HFFc6 (cell line): ENCODE data around the gene TRIP10. TPM values are rescaled to one million over a fixed set of nuclear protein-coding genes. Genes with fewer than 3 reads are reported as not detected.
"Not testable (repeated sequence)": the region's sequence is repeated elsewhere in the genome, so short reads cannot be mapped to it uniquely, and the experiment has no call there.

Source experiments
- DNase-seq: peaks from one replicate; pipeline ENCODE4 v3.0.0-alpha.2; 2018
- H3K27ac Mint-ChIP-seq: 2 replicates; pipeline ENCODE4 v1.8.0; 2020; ENCODE audit warnings: mild to moderate bottlenecking, mixed read lengths
- H3K27me3 Mint-ChIP-seq: 2 replicates; pipeline ENCODE4 v1.8.0; 2021; ENCODE audit warnings: mild to moderate bottlenecking, moderate library complexity, mixed read lengths; ENCODE audit not compliant: insufficient read depth
- H3K36me3 Mint-ChIP-seq: 2 replicates; pipeline ENCODE4 v1.8.0; 2021; ENCODE audit warnings: low read depth, mixed read lengths
- H3K4me1 Mint-ChIP-seq: 2 replicates; pipeline ENCODE4 v1.8.0; 2020; ENCODE audit warnings: low read depth, mixed read lengths
- H3K4me3 Mint-ChIP-seq: 2 replicates; pipeline ENCODE4 v1.8.0; 2020; ENCODE audit warnings: mild to moderate bottlenecking, moderate library complexity, mixed read lengths
- H3K9me3 Mint-ChIP-seq: 2 replicates; pipeline ENCODE4 v1.8.0; 2020; ENCODE audit warnings: mild to moderate bottlenecking, mixed read lengths
- CTCF ChIP-seq: fragments of 200-600 bp; sonication (generic); IDR thresholded peaks from 2 replicates; pipeline ENCODE4 v1.5.0; 2021; ENCODE audit warnings: antibody characterized with exemption, mild to moderate bottlenecking
- total RNA-seq, 6 experiments: library from RNA; stranded (reverse); fragmentation: NEBNext Ultra II Directional; extraction: Animal tissue kit (Norgen Biotek cat#: 25700); gene quantifications; 2 replicates in 1 of 6; 3 replicates in 5 of 6; pipeline ENCODE4 v1.2.3, GENCODE V29; 2021

The TRIP10 gene
- total RNA-seq, 6 experiments from 2014 or later, result 46.1 to 53.3 (median 48.8) TPM

DNA sequence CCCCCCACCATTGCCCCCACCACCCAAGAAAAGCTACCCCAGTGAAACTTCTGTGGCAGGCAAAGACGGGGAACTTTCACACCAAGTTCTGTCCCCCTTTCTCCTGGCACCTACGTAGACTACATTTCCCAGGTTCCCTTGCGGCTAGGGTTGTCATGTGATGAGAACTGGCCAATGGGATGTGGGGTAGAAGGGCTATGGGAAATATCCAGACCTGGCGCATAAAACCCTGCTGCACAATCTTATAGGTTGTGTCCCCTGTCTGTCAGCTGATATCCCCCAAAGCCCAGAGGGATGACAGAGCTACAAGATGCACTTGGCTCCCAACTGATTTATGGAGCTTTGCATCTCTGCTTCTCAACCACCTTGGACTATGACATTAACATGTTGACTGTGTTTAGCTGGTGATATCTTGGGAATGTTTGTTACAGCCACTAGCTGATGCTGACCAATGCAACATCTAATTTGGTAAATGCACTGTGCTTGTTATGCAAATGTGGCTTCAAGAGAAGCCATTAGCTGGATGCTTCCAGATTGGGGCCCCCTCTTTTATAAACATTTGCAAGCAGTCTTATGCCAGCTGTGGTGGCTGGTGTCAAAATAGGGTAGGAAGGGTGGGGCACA is 21.7 kb downstream of the TRIP10 start:
- H3K27ac Mint-ChIP-seq, result no peak overlapping the region
- H3K4me1 Mint-ChIP-seq, result peaks cover 4% of the 10 kb centered on the region
- no peaks in the 10 kb centered on the region for H3K9me3 Mint-ChIP-seq
- DNase-seq, result no peak
- H3K4me3 Mint-ChIP-seq, result no peak overlapping the region
- no peak for TF ChIP-seq CTCF
- no peaks in the 10 kb centered on the region for H3K36me3 Mint-ChIP-seq
- H3K27me3 Mint-ChIP-seq, result peaks cover 5% of the 10 kb centered on the region

GRCh38 chr19:6762253-6762797 is 22.8 kb downstream of the TRIP10 start:
- H3K27me3 Mint-ChIP-seq, H3K4me3 Mint-ChIP-seq, H3K27ac Mint-ChIP-seq, H3K9me3 Mint-ChIP-seq, H3K36me3 Mint-ChIP-seq, DNase-seq: not testable (repeated sequence)
- H3K4me1 Mint-ChIP-seq, result peaks cover 12% of the 10 kb centered on the region

DNA sequence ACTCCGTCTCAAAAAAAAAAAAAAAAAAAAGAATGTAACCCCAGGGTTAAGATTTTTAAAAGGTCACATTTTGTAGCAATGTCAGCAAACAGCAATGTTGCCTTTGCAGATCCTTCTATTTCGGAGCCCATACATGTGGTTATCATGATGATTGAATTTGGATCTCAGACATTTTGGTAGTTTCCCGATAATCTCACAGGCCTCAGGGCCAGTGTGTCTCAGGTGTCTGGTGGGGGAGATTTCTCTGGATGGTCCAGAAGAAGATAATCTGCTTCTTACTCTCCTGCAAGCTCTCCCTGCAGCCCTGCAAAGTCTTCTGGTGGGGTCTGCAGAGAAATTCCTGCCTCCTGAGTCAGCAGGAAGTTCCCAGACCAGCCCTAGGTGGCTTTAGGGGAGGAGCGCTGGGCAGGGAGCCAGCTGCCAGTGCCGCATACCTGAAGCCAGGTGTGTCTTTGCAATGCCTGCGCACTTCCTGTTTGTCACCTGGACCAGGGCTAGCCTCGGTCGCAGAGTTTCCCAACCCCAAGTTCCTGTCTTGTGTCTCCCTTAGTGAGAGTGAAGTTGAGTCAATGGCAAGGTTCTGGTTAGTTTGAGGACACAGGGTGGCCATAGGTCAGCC is 26.4 kb downstream of the TRIP10 start:
- DNase-seq, result no peak
- no peak for TF ChIP-seq CTCF
- Mint-ChIP-seq H3K4me1 (peaks cover 12% of the 10 kb centered on the region), H3K27me3 (peaks cover 2% of the 10 kb centered on the region; the same call in 1 of the 2 replicates), H3K27ac (no peak overlapping the region), H3K4me3 (no peak overlapping the region), H3K9me3 (no peaks in the 10 kb centered on the region), H3K36me3 (no peaks in the 10 kb centered on the region)

DNA sequence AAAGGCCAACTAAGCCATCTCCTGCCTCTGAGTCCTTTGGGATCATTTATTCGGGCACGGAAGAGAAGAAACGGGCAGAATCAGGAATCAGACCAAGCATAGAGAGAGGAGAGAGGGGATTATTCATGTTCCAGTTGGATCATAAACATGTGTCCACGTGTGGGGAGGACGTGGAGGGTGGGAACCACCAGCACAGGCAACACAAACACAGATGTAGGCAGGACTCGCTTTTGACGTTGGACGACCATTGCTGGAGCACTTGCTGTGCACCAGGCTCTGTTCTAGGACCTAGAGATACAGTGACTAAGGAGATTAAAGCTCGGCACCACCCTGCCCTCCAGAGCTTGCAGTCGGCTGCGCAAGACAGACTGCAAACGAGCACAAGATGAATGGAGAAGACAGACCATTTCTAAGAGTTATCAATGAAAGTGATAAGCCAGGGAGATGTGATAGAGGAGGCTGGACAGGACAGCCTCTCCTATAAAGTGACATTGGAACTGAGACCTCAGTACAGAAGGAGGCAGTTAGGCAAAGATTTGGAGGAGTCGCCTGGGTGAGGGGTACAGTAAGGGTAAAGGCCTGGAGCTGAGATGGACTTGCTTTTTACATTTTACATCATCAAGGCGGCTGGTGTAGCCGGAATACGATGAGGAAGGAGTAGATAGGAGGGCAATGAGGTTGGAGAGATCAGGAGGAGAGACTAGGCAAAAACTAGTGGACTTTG is 27.0 kb downstream of the TRIP10 start:
- Mint-ChIP-seq H3K36me3 (no peaks in the 10 kb centered on the region), H3K27me3 (peaks cover 2% of the 10 kb centered on the region)

GRCh38 chr19:6767081-6767356 is 27.5 kb downstream of the TRIP10 start:
- Mint-ChIP-seq H3K4me1 (peaks cover 12% of the 10 kb centered on the region), H3K4me3 (no peak overlapping the region), H3K27ac (no peak overlapping the region), H3K36me3 (no peaks in the 10 kb centered on the region), H3K27me3 (peaks cover 5% of the 10 kb centered on the region), H3K9me3 (no peaks in the 10 kb centered on the region)
- no peak for DNase-seq
- no peak for TF ChIP-seq CTCF

More for the DNA sequence above, 27.0 kb downstream of the TRIP10 start:
- Mint-ChIP-seq H3K4me1 (peaks cover 12% of the 10 kb centered on the region), H3K9me3 (no peaks in the 10 kb centered on the region), H3K27ac (no peak overlapping the region), H3K4me3 (no peak overlapping the region)
- no peak for DNase-seq
- no peak for TF ChIP-seq CTCF
